HG03135 (cell line): ENCODE results near the gene CKAP2L.

Experiments used
- ATAC-seq: cut with Tn5 transposase; IDR thresholded peaks from one replicate; pipeline ENCODE4 v1.9.1; 2021; ENCODE audit warnings: mild to moderate bottlenecking, moderate library complexity; ENCODE audit not compliant: unreplicated experiment

CKAP2L gene

DNA sequence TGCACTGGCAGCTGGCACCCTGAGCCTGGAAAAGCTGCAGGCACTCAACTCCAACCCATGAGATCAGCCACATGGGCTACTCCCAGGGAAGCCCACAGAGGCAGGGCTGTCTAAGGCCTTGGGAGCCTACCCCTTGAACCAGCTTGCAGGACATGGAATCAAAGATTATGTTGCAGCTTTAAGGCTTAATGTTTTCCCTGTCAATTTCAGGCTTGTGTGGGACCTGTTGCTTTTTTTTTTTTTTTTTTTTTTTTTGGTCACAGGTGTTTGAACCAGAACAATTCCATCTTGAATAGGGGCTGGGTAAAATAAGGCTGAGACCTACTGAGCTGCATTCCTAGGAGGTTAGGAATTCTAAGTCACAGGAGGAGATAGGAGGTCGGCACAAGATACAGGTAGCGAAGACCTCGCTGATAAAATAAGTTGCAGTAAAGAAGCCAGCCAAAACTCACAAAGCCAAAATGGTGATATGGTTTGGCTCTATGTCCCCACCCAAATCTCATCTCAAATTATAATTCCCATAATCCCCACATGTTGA is 27.4 kb upstream of the CKAP2L start:
- ATAC-seq, result no peak

DNA sequence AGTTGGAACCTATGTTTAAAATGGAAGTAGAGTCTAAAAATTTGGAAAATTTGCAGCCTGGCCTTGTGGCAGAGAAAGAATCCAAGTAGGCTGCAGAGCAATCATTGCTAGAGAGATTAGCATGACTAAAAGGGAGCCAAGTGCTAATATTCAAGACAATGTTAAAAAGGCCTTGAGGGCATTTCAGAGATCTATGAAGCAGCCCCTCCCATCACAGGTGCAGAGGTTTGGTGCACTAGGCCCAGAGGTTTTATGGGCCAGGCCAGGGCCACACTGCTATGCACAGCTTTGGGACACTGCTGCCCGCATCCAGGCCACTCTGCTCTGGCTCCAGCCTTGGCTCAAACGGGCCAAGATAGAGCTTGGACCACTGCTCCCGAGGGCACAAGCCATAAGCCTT is 26.6 kb upstream of the CKAP2L start:
- ATAC-seq, result no peak

- ATAC-seq, result no peak
Measured at GRCh38 chr2:112790305-112790704, 25.9 kb upstream of the CKAP2L start.

DNA sequence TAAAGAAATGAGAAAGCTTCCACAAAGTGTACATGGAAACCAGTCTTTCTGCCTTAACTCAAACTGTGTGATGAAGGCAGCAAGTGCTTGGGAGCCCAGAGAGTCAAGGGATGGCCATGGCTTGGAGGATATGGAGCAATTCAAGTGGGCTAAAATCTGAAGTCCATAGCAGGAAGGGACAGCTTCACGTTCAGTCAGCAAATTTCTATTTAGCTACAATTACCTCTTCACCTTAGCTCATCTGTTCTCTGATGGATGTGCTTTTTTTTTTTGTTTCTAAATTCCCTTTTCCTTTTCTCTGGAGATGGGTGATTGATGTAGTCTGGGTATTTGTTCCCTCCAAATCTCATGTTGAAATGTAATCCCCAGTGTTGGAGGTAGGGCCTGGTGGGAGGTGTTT is 24.8 kb upstream of the CKAP2L start:
- no peak for ATAC-seq

GRCh38 chr2:112788653-112789052 is 24.2 kb upstream of the CKAP2L start:
- no peak for ATAC-seq

DNA sequence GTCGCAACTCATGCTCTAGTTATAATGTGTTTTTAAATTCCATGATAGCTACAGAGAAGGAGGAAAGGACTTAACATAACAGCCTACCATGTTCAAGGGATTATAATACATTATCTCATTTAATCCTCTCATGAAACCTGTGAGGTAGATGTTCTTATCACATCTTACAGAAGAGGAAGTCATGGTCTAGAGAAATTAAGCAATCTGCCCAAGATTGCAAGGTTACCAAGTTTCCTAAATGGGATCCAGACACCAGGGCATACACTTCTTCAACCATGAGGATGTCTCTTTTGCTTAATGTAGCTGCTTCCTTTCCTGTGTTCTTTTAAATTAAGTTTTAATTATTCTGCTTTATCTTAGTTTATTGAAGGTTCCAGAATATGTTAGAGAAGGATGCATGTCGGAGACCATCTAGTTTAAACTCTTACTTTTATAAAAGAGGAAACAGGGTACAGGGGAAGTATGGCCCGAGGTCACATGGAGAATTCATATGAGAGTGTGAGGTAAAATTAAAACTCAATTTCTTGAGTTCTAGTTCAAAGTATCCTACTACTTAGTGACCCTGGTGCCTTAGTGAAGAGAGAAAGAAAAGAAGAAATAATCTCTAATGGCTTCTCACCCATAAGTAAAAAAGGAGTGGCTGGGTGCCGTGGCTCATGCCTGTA is 23.5 kb upstream of the CKAP2L start:
- no peak for ATAC-seq

DNA sequence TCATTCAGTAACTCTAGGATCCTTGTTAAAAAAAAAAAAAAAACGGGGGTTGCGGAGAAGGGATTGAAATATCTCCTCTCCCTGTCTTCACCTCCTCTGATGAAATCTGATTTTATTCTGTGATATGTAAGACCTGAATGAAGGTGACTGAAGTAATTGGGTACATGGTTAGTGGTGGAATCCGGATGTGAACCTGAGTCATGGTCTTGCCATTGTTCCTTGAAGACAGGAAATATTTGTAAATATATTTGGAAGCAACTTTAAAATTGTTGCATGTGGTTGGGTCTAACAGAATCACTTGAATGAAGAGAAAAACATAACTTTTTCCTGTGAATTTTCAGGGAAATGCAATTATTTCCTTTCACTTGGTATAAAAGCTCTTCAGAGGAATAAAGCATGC is 22.9 kb upstream of the CKAP2L start:
- ATAC-seq, result no peak

- no peak for ATAC-seq
Measured at GRCh38 chr2:112784199-112785189, 20.1 kb upstream of the CKAP2L start, which contains the start of gene IL1A. TSS of gene IL1A (minus strand) at chr2:112784493. CDS start at chr2:112783770, 723 bp downstream.

DNA sequence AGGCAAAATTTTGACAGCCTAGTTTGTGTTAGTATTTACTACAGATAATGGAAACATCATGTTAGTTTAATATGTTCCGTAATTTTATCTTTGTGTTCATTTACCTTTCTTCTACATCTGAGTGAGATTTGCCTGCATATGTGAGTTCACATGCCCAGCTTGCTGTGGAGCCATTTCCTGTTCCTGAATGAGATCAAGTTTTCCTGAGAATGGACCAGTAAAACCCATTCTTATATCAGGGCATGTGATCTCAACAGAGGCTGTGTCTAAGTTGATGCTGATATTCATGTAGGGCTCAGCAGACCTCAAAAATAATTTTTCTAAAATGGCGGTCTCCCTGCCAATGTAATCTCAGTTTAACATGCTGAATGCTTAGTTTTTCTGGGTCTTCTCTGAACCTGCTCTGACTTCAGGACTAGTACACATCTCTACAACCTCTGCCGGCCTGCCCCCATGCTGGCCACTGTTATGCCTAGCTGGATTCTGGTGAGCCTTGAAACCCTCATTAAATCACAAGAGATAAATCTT is 18.8 kb upstream of the CKAP2L start:
- ATAC-seq, result no peak

DNA sequence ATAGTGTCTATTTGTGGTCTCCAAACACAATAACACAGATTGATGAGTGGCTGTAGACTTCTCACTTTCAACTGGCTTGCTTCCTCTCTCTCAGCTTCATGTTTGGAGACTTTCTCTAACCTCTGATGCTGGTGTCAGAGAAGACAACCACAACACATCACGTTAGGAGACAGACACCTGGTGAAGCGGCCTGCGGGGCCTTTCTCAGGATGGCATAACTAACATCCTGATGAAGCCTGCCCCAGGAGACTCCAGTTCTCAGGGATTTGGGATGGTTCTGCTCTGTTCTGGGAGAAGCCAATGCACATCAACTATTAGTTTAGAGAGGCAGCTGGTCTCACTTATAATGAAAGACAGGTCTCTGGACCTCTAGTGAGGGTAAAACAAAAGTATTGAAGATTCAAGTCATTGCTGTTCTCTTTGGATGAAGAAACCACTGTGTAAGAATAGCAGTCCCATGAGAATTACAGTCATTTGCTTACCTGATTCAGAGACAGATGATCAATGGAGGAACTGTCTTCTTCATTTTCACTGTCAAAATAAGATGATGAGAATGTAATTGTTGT is 17.9 kb upstream of the CKAP2L start:
- peak; percentile 64 for ATAC-seq

DNA sequence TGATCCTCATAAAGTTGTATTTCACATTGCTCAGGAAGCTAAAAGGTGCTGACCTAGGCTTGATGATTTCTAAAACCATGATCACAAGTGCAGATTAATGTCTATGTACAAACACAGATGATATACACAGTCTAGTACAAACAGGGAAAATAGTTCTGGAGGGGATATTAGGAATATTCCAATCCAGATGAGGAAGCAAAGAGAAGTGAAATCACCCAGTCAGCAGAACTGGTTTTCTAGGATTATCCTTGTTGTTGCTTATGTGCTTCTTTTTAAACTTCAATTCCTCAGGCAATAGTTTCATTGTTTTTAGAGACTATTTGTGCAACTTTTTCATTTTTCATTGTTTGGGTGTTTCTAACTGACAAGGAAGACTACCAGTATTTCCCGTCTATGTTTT is 15.2 kb upstream of the CKAP2L start:
- no peak for ATAC-seq

GRCh38 chr2:112777036-112777435 is 12.6 kb upstream of the CKAP2L start:
- ATAC-seq, result no peak

DNA sequence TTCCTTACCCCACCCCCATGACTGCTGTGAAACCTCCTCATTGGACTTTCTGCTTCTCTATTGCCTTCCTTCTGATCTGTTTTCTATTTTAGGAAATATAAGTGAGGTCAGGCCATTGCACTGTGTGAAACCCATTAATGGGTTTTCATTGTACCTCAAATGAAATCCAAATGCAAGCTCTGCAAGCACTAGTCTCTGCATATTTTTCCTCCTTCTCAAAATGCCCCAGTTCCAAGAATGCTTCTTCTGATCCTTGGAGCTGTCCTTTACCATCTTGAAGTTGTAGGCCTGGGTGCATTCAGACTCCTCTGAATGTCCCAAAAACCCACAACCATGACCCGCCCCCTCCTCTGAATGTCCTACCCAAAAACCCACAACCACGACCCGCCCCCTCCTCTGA is 11.7 kb upstream of the CKAP2L start:
- no peak for ATAC-seq

DNA sequence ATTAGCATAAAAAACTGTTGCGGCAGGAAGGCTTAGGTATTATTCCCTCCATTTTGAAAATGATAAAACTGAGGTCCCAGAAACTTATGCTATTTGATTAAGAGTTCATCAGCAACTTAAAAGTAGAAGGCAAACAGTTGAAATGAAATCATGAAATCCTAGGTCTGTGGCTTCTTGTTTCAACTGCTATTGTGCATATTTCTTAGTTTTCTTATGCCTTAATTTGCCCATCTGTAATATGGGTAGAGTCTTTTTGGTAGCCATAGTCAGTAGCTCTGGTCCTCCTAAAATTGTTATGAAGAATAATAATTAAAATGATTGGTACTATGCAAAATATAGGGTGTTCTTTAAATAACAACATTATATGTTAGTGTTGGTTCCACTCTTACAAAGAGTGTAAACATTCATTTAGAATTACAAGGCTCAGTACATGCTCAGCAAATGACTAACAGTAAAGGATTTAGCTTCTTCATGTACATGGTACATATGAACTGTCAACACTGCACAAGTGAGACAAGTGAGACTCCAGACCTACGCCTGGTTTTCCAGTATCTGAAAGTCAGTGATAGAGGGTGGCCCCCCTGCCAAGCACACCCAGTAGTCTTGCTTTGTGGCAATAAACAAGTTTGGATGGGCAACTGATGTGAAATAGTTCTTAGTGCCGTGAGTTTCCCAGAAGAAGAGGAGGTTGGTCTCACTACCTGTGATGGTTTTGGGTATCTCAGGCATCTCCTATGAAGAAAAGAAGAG is 10.3 kb upstream of the CKAP2L start:
- no peak for ATAC-seq

DNA sequence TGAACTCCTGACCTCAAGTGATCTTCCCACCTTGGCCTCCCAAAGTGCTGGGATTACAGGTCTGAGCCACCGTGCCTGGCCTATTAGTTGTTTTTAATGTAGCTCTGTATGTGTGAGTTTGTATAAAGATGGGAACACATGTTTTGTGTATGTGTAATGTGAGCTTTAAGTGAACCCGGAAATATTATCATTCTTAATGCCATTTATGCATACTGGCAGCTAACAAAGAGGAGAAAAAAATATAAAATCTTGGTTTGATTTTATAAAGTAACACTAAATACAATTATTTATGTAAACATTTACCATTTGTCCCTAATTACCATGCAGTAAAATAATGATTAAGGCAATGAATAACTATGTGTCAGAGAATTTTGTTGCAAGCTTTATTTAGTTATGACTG is 9.1 kb upstream of the CKAP2L start:
- ATAC-seq, result no peak

DNA sequence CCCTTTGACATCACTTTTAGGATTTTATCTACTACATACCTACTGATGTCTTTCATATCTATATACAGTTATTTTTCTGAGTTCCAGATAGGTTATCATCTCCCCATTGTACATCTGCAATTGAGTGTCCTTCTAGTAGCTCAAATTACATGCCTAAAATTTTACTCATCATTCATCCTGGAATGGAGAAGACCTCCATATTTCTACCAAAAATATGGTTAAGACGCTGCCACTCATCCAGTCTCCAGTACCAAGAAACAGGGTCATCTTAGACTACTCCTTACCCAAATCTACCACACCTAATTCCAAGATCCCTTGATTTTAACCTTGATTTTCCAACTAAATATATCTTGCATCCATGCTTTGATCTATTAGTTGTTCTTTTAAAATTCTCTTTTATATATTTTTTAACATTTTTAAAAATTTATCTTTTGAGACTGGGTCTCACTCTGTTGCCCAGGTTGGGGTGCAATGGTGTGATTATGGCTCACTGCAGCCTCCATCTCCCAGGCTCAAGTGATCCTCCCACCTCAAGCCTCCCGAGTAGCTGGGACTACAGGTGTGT is 8.6 kb upstream of the CKAP2L start:
- no peak for ATAC-seq

- no peak for ATAC-seq
Measured at GRCh38 chr2:112772322-112772721, 7.9 kb upstream of the CKAP2L start.

GRCh38 chr2:112768432-112768831 is 4.0 kb upstream of the CKAP2L start:
- ATAC-seq, result no peak

DNA sequence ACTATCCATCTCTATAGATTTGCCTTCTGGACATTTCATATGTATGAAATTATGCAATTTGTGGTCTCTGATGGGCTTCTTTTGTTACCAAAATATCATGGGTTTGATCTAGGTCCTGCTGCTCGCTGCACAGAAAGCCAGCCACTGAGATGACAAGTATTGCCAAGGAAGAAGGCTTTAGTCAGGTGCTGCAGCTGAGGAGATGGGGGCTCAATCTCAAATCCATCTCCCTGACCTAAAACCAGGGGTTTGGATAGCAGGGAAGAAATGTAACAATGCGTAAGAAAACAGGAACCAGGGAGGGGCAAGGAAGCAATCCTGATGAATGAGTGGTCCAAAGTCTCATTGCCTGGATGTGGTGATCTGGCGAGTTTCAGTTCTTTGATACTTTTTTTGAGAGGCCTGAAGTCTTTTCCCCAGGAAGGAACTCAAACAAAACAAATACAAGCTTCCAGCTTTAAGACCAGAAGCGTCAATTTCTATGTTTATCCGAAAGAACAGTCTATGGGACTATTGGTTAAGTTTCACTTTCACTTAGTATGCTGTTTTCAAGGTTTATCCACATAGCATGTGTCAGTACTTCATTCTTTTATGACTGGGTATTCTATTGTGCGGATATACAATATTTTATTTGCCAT is 3.4 kb upstream of the CKAP2L start:
- no peak for ATAC-seq

- no peak for ATAC-seq
Measured at GRCh38 chr2:112765251-112765650, 842 bp upstream of the CKAP2L start.
